Smooth muscle cell of the pulmonary artery (primary cell): ENCODE measurements around the gene E2F3. TPM values are rescaled to one million over a fixed set of nuclear protein-coding genes. Genes with fewer than 3 reads are reported as not detected.

Source experiments
- total RNA-seq: library from RNA; depleted of rRNA; stranded (reverse); fragments of >200 nt; gene quantifications from 2 replicates; pipeline ENCODE4 v1.2.3, GENCODE V29; 2014

E2F3 gene
- 6.7 and 10.4 TPM in 2 replicates for total RNA-seq

DNA sequence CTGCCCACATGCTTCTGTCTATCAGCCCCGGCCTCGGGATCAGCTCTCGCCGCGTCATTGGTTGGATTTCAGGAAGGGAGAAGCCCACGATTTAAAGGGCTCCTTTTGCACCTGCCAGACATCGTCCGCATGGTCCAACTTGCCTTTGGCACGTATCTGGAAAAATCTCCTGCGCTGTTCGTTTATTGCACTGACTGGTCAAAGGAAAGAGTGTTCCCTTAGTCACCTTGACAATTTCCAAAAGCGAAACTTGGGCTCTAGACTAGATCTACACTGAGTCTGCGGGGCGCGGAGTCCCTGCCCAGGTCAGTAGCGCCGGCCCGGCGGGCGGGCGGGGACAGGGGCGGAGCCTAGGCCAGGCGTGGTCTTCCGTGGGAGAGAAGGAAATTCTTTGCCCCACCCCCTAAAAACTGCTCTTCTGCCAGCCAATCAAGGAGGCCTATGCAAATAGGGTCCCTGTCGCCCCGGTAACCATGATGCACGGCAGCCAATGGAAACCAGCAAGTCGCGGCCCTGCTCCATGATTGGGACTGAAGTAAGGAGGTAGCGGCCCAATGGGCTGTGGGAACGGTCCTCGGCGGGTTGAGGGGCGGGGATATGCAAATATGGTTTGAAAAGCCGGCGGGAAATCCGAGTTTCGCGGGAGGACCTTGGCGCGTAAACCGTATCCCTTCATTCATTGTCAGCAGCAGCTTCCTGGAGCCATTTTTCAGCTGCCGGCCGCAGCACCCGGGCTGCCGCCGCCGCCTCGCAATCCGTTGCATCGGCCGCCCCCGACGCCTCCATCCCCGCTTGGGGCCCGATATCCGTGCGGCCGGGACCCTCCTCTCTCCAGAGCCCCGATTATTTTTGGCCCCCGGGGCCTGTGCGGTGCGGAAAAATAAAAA lies at the start of gene E2F3:
E2F3 (plus strand) TSS at position 675 of the 887 bp plus-strand sequence. CDS start 354 bp downstream, outside the sequence.

DNA sequence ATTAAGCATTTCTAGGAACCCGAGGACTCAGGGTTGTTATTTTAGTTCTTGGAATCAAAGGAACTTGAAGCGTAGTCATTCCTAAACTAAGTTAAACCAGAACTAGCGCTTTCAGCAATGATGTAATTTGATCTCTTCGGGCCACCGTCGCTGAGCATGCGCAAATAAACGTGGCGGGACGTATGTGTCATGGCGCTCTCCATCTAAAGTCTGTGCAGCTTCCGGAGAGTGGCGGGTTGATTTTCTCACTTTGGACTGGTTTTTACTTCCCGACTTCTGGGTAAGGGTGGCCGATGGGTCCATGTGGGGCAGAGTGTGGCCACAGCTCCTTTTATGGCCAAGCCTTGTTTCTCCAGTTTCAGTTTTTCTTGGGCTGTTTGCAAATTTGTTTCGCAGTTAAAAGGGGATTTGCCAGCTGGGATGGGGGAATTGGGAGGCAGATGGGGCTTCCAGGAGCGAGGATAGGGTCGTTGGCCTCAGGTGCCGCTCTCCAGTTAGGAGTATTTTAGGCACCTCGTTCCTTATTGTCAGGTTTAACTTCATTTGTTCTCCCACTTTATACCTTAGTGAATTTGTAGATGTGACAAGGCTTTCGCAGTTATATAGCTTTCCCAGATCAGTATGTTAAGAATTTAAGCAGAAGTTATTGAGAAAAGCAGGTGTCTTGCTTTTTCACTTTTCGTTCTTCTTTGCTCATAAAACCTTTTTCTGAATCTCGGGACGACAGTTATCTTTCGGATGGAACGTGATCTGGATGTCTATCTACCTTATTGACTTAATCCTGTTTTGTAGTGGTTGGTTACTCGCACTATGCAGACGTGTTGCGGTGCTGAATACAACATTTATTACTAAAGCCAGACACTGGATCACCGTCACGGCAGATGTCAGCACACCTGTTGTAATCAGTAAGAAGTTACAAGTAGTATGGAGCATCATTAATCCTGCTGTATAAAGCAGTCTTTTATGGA lies 132.9 kb downstream of the E2F3 start, which contains the start of gene CDKAL1:
CDKAL1 (plus strand) TSS at position 163 of the 968 bp plus-strand sequence. CDS start 11,894 bp downstream, outside the sequence.

Other genes with a start within 250 kb of the E2F3 start
- gene MBOAT1, start 189.4 kb upstream of the E2F3 start, total RNA-seq = 1.3 and 1.8 TPM in 2 replicates
- 11.8 and 12.2 TPM in 2 replicates for gene CDKAL1, start 132.6 kb downstream of the E2F3 start, total RNA-seq